BLaER1 treated with 17β-estradiol and CSF1 and Interleukin-3, amounts not matched to agents 10 nM and 100 nM (cell line): ENCODE measurements around the gene RBMS3.

Experiments used
- H3K27ac ChIP-seq, 11 experiments: shearing (Covaris generic); formaldehyde crosslinking; 2 replicates each; pipeline ENCODE4 v1.8.1; 2022
- H3K27me3 ChIP-seq, 11 experiments: shearing (Covaris generic); formaldehyde crosslinking; 2 replicates each; pipeline ENCODE4 v1.8.1; 2022
- H3K36me3 ChIP-seq, 11 experiments: shearing (Covaris generic); formaldehyde crosslinking; 2 replicates each; pipeline ENCODE4 v1.8.1; 2022
- H3K4me1 ChIP-seq, 10 experiments: shearing (Covaris generic); formaldehyde crosslinking; 2 replicates each; pipeline ENCODE4 v1.8.1; 2022
- H3K4me2 ChIP-seq, 11 experiments: shearing (Covaris generic); formaldehyde crosslinking; 2 replicates each; pipeline ENCODE4 v1.8.1; 2022
- H3K4me3 ChIP-seq, 10 experiments: shearing (Covaris generic); formaldehyde crosslinking; 2 replicates each; pipeline ENCODE4 v1.8.1; 2022
- H3K9ac ChIP-seq, 11 experiments: shearing (Covaris generic); formaldehyde crosslinking; 2 replicates each; pipeline ENCODE4 v1.8.1; 2022
- H3K9me3 ChIP-seq, 11 experiments: shearing (Covaris generic); formaldehyde crosslinking; replicated peaks in 1 of 11; 2 replicates each; pipeline ENCODE4 v1.8.1; 2022
- H4K20me1 ChIP-seq, 11 experiments: shearing (Covaris generic); formaldehyde crosslinking; 2 replicates each; pipeline ENCODE4 v1.8.1; 2022
- Cebpa-rat ChIP-seq, 11 experiments: shearing (Covaris generic); IDR thresholded peaks; 2 replicates each; pipeline ENCODE4 v1.8.1; 2022

Gene RBMS3

DNA sequence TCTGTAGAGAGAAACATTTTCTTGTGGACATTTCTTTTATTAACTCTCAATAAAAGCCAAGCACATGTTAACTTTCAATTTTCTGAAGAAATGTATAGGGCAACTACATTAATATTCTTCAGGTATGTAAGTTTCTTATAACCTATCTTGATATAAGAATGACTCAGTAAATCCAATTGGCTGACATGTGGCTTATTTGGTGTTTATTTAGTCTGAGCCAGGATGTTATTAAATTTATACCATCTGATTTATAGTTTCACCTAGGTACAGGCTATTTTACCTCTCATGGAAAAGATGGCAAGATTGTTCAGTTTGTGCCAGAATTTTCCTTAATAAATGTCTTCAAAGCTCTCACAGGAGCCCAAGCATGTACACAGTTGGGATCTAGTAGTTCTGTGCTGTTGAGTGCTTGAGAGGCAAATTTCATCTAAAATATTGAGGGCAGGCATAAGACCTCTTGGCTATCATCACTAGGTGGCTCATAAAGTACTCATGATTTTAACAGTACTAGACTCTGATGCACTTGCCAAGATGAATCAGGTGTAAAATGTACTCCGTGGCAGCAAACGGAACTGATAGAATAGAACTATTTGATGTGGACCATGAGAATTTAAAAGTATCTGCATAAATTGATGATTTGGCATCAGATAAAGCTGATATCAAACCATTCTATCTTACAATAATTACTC lies 631.9 kb downstream of the RBMS3 start:
- Histone ChIP-seq H3K9me3 (no peaks in the 10 kb centered on the region), H3K4me1 (no peaks in the 10 kb centered on the region), H3K9ac (no peak overlapping the region), H3K27ac (no peak overlapping the region), H3K4me2 (no peak overlapping the region), H3K4me3 (no peak overlapping the region), H4K20me1 (no peaks in the 10 kb centered on the region), H3K36me3 (no peaks in the 10 kb centered on the region), H3K27me3 (no peaks in the 10 kb centered on the region)
- no peak for TF ChIP-seq Cebpa-rat (IDR thresholded peaks at IDR 0.05)

DNA sequence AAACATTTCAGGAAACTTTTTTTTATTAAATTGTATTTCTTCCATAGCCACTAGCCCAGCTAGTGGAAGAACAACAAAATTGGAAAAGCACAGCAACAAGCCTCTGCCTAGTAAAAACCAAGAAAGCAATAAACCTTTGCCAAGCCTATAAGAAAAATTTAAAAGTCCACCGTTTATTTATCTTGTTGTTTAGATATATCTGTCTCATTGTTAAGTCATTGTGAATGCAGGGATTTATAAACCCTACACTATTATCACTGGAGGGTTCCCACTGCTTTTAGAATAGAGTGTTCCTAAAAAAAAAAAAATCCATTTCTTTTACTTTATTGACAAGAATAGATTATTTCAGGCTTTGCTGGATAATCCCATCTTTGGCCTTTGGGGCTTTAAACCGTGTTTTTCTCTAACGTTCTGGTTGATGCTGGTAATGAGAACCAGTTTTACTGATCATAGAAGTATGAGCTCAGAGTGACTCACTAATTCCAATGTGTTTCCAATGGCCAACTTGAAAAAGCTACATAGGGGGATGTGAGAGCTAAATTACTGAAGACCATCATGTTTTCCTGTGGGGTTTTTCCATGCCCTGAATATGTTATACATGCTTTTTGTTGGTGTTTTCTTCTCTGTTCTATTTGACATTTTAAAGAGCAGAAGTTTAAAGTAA lies 634.1 kb downstream of the RBMS3 start:
- H4K20me1 ChIP-seq: no peaks in the 10 kb centered on the region
- no peak for TF ChIP-seq Cebpa-rat (IDR thresholded peaks at IDR 0.05)
- H3K27me3 ChIP-seq: no peaks in the 10 kb centered on the region
- H3K4me2 ChIP-seq: no peak overlapping the region
- H3K4me3 ChIP-seq: no peak overlapping the region
- no peaks in the 10 kb centered on the region for H3K36me3 ChIP-seq
- no peak overlapping the region for H3K27ac ChIP-seq
- H3K4me1 ChIP-seq: no peaks in the 10 kb centered on the region
- H3K9me3 ChIP-seq: no peaks in the 10 kb centered on the region
- no peak overlapping the region for H3K9ac ChIP-seq

DNA sequence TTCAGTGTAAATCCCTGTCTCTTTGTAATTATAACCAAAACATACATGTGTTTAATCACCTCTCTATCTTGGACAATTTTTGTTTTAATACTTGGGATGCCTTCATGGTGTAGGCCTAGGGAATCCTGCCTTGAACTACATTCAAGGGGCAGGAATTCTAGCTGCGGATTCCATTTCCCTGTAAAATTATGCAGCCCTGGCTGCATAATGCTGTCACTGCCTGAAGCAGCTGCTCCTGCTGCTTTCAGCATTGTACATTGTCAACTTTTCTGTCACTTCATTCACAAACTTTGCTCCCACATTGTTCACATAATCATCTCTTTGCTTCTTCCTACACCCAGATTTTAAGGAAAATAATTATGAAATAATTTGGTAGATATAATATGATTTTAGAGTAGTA lies 638.7 kb downstream of the RBMS3 start:
- no peaks in the 10 kb centered on the region for H3K9me3 ChIP-seq

DNA sequence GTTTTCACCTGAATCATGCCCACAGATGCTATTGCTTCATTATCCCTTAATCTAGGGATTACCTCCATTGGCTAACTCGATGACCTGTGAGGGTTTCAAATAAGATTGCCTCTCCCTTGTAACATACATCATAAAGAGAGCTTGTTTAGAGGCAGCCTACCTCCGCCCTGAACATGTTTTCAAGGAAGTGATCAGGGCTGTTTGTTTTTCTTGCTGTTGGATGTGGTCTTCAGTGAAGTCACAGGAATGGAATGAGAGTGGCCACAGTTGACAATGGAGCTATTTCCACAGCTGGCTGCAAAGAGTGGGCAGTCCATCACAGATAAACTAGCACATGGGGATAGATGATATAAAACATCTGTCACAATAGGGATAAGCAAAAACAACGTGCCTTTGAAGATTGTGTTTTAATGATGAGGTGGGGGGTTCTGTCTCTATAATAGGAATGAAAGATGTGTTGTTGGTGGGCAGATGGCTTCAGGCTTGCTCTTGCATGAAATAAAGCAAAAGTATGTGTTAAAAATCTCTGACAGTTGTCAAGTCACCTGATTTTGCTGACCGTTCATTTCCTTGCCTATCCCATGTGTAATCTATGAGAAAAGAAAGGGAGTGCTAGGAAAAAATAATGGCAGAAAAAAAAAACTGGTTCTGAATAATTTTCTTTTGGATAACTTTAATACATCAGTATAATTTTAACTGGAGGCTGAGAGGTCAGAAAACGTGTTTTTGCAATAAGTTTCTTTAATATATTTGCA lies 642.3 kb downstream of the RBMS3 start:
- no peak overlapping the region for H3K4me2 ChIP-seq
- no peak for TF ChIP-seq Cebpa-rat (IDR thresholded peaks at IDR 0.05)
- no peak overlapping the region for H3K27ac ChIP-seq

More for the DNA sequence above, 638.7 kb downstream of the RBMS3 start:
- Histone ChIP-seq H3K27me3 (no peaks in the 10 kb centered on the region), H3K4me3 (no peak overlapping the region), H3K4me1 (no peaks in the 10 kb centered on the region), H3K27ac (no peak overlapping the region), H3K9ac (no peak overlapping the region), H4K20me1 (no peaks in the 10 kb centered on the region), H3K36me3 (no peaks in the 10 kb centered on the region), H3K4me2 (no peak overlapping the region)
- no peak for TF ChIP-seq Cebpa-rat (IDR thresholded peaks at IDR 0.05)

DNA sequence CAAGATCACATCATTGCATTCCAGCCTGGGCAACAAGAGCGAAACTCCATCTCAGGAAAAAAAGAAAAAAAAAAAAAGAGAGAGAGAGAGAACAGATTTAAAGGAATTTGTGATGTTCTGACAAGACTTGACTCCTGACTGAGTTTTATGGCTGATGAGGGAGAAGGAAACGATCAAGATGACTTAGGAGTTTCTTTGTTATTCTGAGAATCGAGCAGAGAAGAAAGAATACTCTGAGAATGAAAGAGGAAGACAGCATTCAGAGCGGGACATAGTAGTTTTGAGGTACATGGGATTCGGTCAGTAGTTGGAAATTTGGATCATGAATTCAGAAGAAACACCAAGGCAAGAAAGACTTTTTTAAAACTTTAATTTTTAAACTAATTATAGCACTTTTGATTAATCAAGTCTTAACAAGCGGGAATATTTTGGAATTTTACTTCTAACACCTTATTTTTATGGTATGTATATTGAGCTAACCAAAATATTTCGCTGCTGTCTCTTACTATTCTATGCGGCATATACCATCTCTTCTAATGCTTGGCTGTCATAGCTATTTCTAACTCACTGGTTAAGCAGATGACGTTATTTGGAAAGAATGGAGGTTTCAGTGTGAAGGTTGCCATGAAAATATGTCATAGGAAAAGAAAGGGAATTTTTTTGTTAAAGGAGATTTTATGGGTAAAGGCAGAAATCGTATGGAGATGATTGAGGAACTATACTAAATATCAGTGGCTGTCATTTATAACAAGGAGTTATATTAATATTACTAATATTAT lies 644.1 kb downstream of the RBMS3 start:
- Histone ChIP-seq H3K4me1 (no peaks in the 10 kb centered on the region), H4K20me1 (no peaks in the 10 kb centered on the region), H3K9ac (no peak overlapping the region), H3K36me3 (no peaks in the 10 kb centered on the region), H3K27me3 (no peaks in the 10 kb centered on the region), H3K27ac (no peak overlapping the region), H3K4me3 (no peak overlapping the region), H3K9me3 (no peaks in the 10 kb centered on the region), H3K4me2 (no peak overlapping the region)
- no peak for TF ChIP-seq Cebpa-rat (IDR thresholded peaks at IDR 0.05)

More for the DNA sequence above, 642.3 kb downstream of the RBMS3 start:
- H3K36me3 ChIP-seq: no peaks in the 10 kb centered on the region
- no peak overlapping the region for H3K9ac ChIP-seq
- H3K9me3 ChIP-seq: no peaks in the 10 kb centered on the region
- no peaks in the 10 kb centered on the region for H4K20me1 ChIP-seq
- no peaks in the 10 kb centered on the region for H3K4me1 ChIP-seq
- no peaks in the 10 kb centered on the region for H3K27me3 ChIP-seq
- no peak overlapping the region for H3K4me3 ChIP-seq

DNA sequence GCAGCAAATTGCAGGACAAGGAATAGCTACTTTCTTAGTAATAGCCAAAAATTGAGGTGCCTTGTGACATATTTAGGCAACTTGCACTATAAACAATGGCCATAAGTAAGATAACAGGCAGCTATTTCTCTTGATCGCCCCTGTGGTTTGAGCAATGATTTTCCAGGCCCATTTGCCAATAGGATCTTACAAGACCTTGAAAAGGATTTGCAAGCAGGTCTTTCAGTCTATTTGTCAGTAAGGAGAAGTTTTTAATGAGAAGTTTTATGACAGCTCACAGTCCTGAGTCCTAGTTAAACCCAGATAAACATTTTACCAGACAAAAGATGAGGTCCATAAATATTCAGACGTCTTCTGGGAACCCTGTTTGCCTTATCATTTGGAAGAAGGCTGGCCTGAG lies 645.5 kb downstream of the RBMS3 start:
- H3K4me2 ChIP-seq: no peak overlapping the region
- H3K9ac ChIP-seq: no peak overlapping the region
- H3K36me3 ChIP-seq: no peaks in the 10 kb centered on the region

DNA sequence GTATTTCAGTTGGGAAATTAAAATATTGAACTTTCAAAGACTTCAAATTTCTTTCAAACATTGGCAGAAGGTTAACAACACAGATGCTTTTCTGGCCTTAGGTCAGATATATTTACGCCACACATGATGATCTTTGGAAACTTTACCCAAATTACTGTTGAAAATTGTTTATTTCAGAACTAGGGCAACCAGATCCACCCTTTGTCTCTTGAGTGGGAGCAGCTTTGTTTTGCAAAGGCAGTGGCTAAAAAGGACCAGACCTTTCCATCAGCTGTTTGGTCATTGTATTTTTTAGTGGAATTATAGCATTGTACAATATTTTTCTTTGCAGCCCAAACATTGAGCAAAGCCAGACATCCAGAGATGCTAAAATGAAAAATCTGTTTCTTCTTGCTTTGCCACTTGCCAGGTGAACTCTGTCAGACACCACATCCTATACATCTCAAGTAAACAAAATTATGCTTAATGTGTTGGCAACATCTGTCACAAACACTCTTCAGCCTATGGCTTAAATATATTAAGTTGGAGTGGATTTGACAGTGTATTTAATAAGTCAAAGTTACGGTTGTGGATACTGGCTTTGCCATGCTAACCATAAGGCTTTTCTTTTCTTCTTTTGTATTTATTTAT lies 651.9 kb downstream of the RBMS3 start:
- no peak overlapping the region for H3K4me2 ChIP-seq
- no peaks in the 10 kb centered on the region for H3K27me3 ChIP-seq
- no peaks in the 10 kb centered on the region for H4K20me1 ChIP-seq
- H3K9me3 ChIP-seq: no peaks in the 10 kb centered on the region
- H3K4me1 ChIP-seq: 0 out of 20 replicates have a peak, but pooled peaks cover 0 to 5% (median 0%) of the 10 kb centered on the region in 10 experiments
- H3K9ac ChIP-seq: no peak overlapping the region
- no peaks in the 10 kb centered on the region for H3K36me3 ChIP-seq
- no peak for TF ChIP-seq Cebpa-rat (IDR thresholded peaks at IDR 0.05)
- H3K27ac ChIP-seq: no peak overlapping the region
- no peak overlapping the region for H3K4me3 ChIP-seq

More for the DNA sequence above, 645.5 kb downstream of the RBMS3 start:
- Histone ChIP-seq H3K27ac (no peak overlapping the region), H3K9me3 (no peaks in the 10 kb centered on the region), H3K27me3 (no peaks in the 10 kb centered on the region), H4K20me1 (no peaks in the 10 kb centered on the region), H3K4me3 (no peak overlapping the region), H3K4me1 (no peaks in the 10 kb centered on the region)
- no peak for TF ChIP-seq Cebpa-rat (IDR thresholded peaks at IDR 0.05)

DNA sequence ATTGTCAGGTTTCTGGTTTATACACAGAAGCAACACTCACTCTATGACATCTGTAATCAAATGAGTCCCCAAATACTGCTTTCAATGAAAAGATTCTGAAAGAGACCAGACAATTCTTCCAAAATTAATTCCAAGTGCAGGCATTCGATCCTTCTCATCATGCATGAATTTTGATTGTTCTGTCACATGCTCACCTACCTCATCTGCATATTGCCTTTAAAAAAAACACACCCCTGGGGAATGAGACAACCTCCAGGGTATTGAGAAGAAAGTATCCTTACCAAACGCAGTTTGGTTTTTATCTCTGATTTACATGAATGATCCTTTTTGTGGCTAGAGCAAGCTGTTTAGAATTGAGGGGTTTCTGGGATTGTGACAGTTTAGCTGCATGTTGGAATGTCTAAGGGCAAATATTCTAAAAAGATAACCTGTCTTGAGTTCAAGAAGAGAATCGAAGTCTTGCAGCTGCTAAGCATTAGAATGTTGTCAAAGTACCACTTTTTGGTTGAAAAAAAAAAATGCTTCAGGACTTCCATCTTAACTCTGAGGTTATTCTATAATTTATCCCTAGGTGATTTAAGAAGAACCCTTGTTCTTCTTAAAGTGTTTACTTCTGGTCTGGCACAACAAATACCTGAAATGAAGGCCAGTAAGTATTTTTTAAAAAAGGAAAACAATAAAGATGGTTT lies 653.1 kb downstream of the RBMS3 start:
- TF ChIP-seq Cebpa-rat (IDR thresholded peaks at IDR 0.05): no peak
- Histone ChIP-seq H3K4me2 (no peak overlapping the region; a peak in 1 of 22 replicates), H3K9ac (no peak overlapping the region), H3K27ac (no peak overlapping the region), H3K27me3 (no peaks in the 10 kb centered on the region), H3K4me1 (0 out of 20 replicates have a peak, but pooled peaks cover 0 to 5% (median 0%) of the 10 kb centered on the region in 10 experiments), H3K36me3 (no peaks in the 10 kb centered on the region), H4K20me1 (no peaks in the 10 kb centered on the region), H3K9me3 (no peaks in the 10 kb centered on the region), H3K4me3 (no peak overlapping the region)
